Globus pallidus (tissue), 1 donor: ENCODE measurements around the gene FNBP1.

Source experiments
- DNase-seq: peaks from one replicate; pipeline ENCODE4 v3.0.0-alpha.2; 2015; ENCODE audit warnings: low spot score

Gene FNBP1

GRCh38 chr9:129875181-129875611 is 167.8 kb downstream of the FNBP1 start:
- no peak for DNase-seq

GRCh38 chr9:129874261-129875101 is 168.5 kb downstream of the FNBP1 start:
- DNase-seq, result no peak

- no peak for DNase-seq
Measured at GRCh38 chr9:129873563-129874190, 169.3 kb downstream of the FNBP1 start.

- DNase-seq, result no peak
Measured at GRCh38 chr9:129871046-129871445, 171.9 kb downstream of the FNBP1 start.

GRCh38 chr9:129869585-129870501 is 173.1 kb downstream of the FNBP1 start:
- DNase-seq, result no peak

GRCh38 chr9:129868872-129869486 is 174.0 kb downstream of the FNBP1 start:
- no peak for DNase-seq

- no peak for DNase-seq
Measured at GRCh38 chr9:129868023-129868871, 174.7 kb downstream of the FNBP1 start.

GRCh38 chr9:129867136-129868022 is 175.6 kb downstream of the FNBP1 start:
- DNase-seq, result no peak

- peak; percentile 16 for DNase-seq
Measured at GRCh38 chr9:129866394-129867135, 176.4 kb downstream of the FNBP1 start.

- no peak for DNase-seq
Measured at GRCh38 chr9:129865668-129866320, 177.2 kb downstream of the FNBP1 start.

- no peak for DNase-seq
Measured at GRCh38 chr9:129864991-129865647, 177.9 kb downstream of the FNBP1 start.

GRCh38 chr9:129863059-129863690 is 179.8 kb downstream of the FNBP1 start:
- DNase-seq, result no peak

GRCh38 chr9:129861447-129861827 is 181.6 kb downstream of the FNBP1 start:
- DNase-seq, result no peak

- DNase-seq, result no peak
Measured at GRCh38 chr9:129860653-129861446, 182.1 kb downstream of the FNBP1 start.

- no peak for DNase-seq
Measured at GRCh38 chr9:129858167-129858962, 184.6 kb downstream of the FNBP1 start.

GRCh38 chr9:129857207-129857606 is 185.8 kb downstream of the FNBP1 start:
- no peak for DNase-seq
